HEK293 (cell line): Measurements from ENCODE around the gene CDH5.

ENCODE experiments used
- ZNF121 ChIP-seq: fragments of 450-650 bp; formaldehyde crosslinking; IDR thresholded peaks from 2 replicates; pipeline ENCODE4 v1.5.1; 2016; ENCODE audit warnings: missing biosample characterization, missing genetic modification characterization
- ZNF239 ChIP-seq: fragments of 450-650 bp; formaldehyde crosslinking; IDR thresholded peaks from 2 replicates; pipeline ENCODE4 v1.5.1; 2016; ENCODE audit warnings: missing biosample characterization, missing genetic modification characterization
- ZNF521 ChIP-seq: fragments of 450-650 bp; formaldehyde crosslinking; IDR thresholded peaks from 2 replicates; pipeline ENCODE4 v1.5.1; 2017; ENCODE audit warnings: missing biosample characterization, mild to moderate bottlenecking, missing genetic modification characterization
- ZNF560 ChIP-seq: fragments of 450-650 bp; formaldehyde crosslinking; IDR thresholded peaks from 2 replicates; pipeline ENCODE4 v1.5.1; 2017; ENCODE audit warnings: missing biosample characterization, missing genetic modification characterization, borderline replicate concordance
- ZNF830 ChIP-seq: fragments of 450-650 bp; IDR thresholded peaks from 2 replicates; pipeline ENCODE4 v1.5.0; 2018; ENCODE audit warnings: missing biosample characterization, missing genetic modification characterization, low read depth, mild to moderate bottlenecking, moderate library complexity
- TF ChIP-seq, protein P1 (sequence below): fragments of 450-650 bp; formaldehyde crosslinking; IDR thresholded peaks from 2 replicates; pipeline ENCODE4 v1.5.1; 2016; ENCODE audit warnings: missing biosample characterization, missing genetic modification characterization

DNA sequence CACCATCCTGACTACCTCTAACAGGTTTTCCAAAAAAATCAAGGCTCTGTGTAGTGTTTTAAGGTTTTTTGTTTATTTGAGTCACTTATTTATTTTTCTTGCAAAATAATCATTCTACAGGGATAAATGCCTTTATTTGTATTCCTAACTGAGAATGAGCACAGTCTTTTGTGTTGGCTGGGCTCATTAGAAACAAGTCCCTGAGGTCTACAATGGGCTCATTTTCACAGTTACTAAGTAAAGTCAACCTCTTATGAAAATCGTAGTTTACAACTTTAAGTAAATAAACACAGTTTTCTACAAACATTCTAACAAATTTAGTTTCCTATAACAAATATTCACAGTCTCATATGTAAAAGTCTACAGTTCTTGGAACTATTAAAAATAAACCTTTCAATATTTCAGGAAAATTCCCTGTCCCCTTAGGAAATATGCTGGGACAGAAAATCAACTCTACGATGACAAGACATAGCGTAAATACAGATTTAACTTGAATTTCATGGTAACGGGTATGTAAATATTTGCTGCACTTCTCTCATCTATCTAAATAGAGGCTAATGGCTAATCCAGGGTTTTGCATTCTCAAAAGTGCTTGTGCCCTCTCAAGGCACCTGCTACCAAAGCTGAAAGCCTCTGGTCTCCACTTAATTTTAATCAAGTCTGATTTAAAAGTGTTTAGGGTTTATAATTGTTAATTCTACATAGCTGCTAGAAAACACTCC is 31.5 kb upstream of the CDH5 start:
- TF ChIP-seq ZNF521 (no peak), ZNF560 (no peak), ZNF830 (no peak), ZNF121 (tag by site-specific recombination) (no peak), ZNF239 (no peak)
- TF ChIP-seq, protein P1, sequence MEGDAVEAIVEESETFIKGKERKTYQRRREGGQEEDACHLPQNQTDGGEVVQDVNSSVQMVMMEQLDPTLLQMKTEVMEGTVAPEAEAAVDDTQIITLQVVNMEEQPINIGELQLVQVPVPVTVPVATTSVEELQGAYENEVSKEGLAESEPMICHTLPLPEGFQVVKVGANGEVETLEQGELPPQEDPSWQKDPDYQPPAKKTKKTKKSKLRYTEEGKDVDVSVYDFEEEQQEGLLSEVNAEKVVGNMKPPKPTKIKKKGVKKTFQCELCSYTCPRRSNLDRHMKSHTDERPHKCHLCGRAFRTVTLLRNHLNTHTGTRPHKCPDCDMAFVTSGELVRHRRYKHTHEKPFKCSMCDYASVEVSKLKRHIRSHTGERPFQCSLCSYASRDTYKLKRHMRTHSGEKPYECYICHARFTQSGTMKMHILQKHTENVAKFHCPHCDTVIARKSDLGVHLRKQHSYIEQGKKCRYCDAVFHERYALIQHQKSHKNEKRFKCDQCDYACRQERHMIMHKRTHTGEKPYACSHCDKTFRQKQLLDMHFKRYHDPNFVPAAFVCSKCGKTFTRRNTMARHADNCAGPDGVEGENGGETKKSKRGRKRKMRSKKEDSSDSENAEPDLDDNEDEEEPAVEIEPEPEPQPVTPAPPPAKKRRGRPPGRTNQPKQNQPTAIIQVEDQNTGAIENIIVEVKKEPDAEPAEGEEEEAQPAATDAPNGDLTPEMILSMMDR (tag by site-specific recombination) = no peak
